BLaER1 treated with 17β-estradiol and CSF1 and Interleukin-3, amounts not matched to agents 10 nM and 100 nM (cell line): Measurements from ENCODE around the gene AQP12B.
"Not testable (repeated sequence)": the region's sequence is repeated elsewhere in the genome, so short reads cannot be mapped to it uniquely, and the experiment has no call there.

Experiments used
- H3K27ac ChIP-seq, 11 experiments: shearing (Covaris generic); formaldehyde crosslinking; 2 replicates each; pipeline ENCODE4 v1.8.1; 2022
- H3K27me3 ChIP-seq, 11 experiments: shearing (Covaris generic); formaldehyde crosslinking; 2 replicates each; pipeline ENCODE4 v1.8.1; 2022
- H3K36me3 ChIP-seq, 11 experiments: shearing (Covaris generic); formaldehyde crosslinking; 2 replicates each; pipeline ENCODE4 v1.8.1; 2022
- H3K4me1 ChIP-seq, 10 experiments: shearing (Covaris generic); formaldehyde crosslinking; 2 replicates each; pipeline ENCODE4 v1.8.1; 2022
- H3K4me2 ChIP-seq, 11 experiments: shearing (Covaris generic); formaldehyde crosslinking; 2 replicates each; pipeline ENCODE4 v1.8.1; 2022
- H3K4me3 ChIP-seq, 10 experiments: shearing (Covaris generic); formaldehyde crosslinking; 2 replicates each; pipeline ENCODE4 v1.8.1; 2022
- H3K9ac ChIP-seq, 11 experiments: shearing (Covaris generic); formaldehyde crosslinking; 2 replicates each; pipeline ENCODE4 v1.8.1; 2022
- H3K9me3 ChIP-seq, 11 experiments: shearing (Covaris generic); formaldehyde crosslinking; replicated peaks in 1 of 11; 2 replicates each; pipeline ENCODE4 v1.8.1; 2022
- H4K20me1 ChIP-seq, 11 experiments: shearing (Covaris generic); formaldehyde crosslinking; 2 replicates each; pipeline ENCODE4 v1.8.1; 2022
- Cebpa-rat ChIP-seq, 11 experiments: shearing (Covaris generic); IDR thresholded peaks; 2 replicates each; pipeline ENCODE4 v1.8.1; 2022

AQP12B gene

DNA sequence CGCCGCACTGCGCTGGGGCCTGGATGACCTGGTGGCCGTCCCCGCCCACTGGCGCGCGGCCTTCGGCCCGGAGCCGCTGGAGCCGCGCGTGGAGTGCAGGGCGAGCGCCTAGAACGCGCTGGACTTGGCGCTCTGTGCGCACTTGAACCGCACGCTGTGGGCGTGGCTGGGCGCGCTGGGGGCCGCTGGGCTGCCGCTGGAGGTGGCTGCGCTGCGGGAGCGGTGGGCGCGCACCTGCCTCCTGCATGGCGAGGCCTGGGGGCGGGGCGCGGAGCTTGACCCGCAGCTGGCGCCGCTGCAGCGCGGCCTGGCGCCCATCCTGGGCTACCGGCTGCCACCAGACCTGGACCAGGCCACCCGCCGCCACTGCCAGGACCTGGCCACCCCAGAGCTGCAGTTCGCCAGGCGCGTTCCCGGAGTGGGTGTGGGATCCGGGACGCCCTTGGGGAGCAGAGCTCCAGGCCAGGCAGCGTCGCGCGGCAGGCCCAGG is 9.9 kb downstream of the AQP12B start:
- Histone ChIP-seq H3K4me2 (no peak overlapping the region), H4K20me1 (no peaks in the 10 kb centered on the region), H3K4me1 (peaks cover 0 to 7% (median 0%) of the 10 kb centered on the region in 10 experiments; a peak in 5 of 20 replicates), H3K27me3 (no peaks in the 10 kb centered on the region), H3K27ac (no peak overlapping the region), H3K9me3 (no peaks in the 10 kb centered on the region), H3K4me3 (no peak overlapping the region), H3K9ac (no peak overlapping the region), H3K36me3 (no peaks in the 10 kb centered on the region)
- TF ChIP-seq Cebpa-rat (IDR thresholded peaks at IDR 0.05) = no peak

DNA sequence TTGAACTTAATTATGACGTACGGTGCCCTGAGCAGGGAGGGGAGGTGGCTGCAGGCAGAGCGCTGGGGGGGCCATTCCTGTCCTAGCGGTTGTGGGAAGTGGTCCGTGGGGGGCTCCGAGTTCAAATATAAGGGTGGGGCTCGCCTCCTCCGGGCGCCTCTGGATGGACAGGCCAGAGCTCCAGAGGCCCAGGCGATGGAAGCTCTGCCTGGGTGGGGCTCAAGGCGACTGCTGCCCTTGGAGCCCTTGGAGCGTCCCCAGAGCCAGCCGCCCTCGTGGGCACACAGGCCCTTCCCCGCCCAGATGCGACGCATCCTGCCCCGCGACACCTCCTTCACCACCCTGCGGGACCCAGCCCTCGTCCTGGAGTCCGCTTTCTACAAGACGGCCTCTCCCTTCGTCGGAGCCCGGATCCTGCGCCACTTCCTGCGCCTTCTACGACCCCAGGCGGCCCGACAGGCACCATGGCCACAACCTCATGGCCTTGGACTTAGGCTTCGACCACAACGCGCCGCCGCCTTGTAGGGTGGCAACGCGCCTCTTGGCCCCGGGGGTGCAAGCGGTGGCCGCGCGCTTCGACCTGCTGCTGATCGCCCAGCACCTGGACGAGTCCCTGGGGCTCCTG is 10.5 kb downstream of the AQP12B start:
- Histone ChIP-seq H3K4me1 (peaks cover 0 to 7% (median 0%) of the 10 kb centered on the region in 10 experiments; a peak in 5 of 20 replicates), H3K9ac (no peak overlapping the region), H3K9me3 (no peaks in the 10 kb centered on the region), H3K4me3 (no peak overlapping the region), H3K27ac (no peak overlapping the region), H4K20me1 (no peaks in the 10 kb centered on the region), H3K4me2 (no peak overlapping the region), H3K27me3 (no peaks in the 10 kb centered on the region), H3K36me3 (no peaks in the 10 kb centered on the region)
- TF ChIP-seq Cebpa-rat (IDR thresholded peaks at IDR 0.05) = no peak

DNA sequence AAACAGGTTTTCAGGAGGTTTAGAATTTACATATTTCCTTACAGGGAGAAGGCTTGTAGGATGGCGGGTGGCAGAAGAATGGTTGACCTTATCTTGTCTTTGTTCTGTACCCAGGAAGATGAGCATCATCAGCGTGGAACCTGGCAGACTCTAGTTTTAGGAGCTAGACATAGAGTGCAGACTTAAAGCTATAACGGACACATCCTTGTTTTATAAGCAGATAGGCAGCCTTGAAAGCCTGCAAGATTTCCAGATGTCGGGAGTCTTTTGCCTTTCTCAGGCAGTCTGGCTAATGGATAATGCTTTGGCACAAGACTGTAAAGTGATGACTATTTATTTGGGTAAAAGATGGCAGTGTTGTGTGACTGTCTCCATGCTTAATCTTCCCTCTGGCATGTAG is 11.7 kb downstream of the AQP12B start:
- H3K27me3 ChIP-seq = no peaks in the 10 kb centered on the region

DNA sequence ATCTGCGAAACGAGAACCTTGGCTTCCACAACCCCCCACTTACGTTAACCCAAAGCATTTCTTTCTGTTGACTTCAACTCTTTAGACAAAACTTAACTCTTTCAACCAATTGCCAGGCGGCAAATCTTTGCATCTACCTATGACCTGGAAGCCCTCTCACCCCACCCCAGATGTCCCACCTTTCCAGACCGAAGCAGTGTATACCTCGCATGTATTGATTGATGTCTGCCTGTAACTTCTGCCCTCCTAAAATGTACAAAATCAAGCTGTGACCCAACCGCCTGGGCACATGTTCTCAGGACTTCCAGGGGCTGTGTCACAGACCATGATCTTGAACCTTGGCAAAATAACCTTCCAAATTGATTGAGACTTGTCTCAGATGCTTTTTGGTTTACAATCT is 12.3 kb downstream of the AQP12B start:
- peaks cover 0 to 7% (median 0%) of the 10 kb centered on the region in 10 experiments; a peak in 5 of 20 replicates for H3K4me1 ChIP-seq
- no peak overlapping the region for H3K27ac ChIP-seq
- no peaks in the 10 kb centered on the region for H3K27me3 ChIP-seq
- H3K4me2 ChIP-seq = no peak overlapping the region
- no peak overlapping the region for H3K9ac ChIP-seq
- H4K20me1 ChIP-seq = no peaks in the 10 kb centered on the region
- no peak for TF ChIP-seq Cebpa-rat (IDR thresholded peaks at IDR 0.05)
- H3K36me3 ChIP-seq = no peaks in the 10 kb centered on the region
- no peak overlapping the region for H3K4me3 ChIP-seq
- H3K9me3 ChIP-seq = peaks cover 0 to 1% (median 0%) of the 10 kb centered on the region in 11 experiments; a peak in 1 of 22 replicates

More for the DNA sequence above, 11.7 kb downstream of the AQP12B start:
- no peaks in the 10 kb centered on the region for H3K36me3 ChIP-seq
- H3K4me3 ChIP-seq = no peak overlapping the region
- no peak overlapping the region for H3K9ac ChIP-seq
- H3K27ac ChIP-seq = no peak overlapping the region
- TF ChIP-seq Cebpa-rat (IDR thresholded peaks at IDR 0.05) = no peak
- no peaks in the 10 kb centered on the region for H4K20me1 ChIP-seq
- peaks cover 0 to 7% (median 0%) of the 10 kb centered on the region in 10 experiments; a peak in 5 of 20 replicates for H3K4me1 ChIP-seq
- no peaks in the 10 kb centered on the region for H3K9me3 ChIP-seq
- no peak overlapping the region for H3K4me2 ChIP-seq

DNA sequence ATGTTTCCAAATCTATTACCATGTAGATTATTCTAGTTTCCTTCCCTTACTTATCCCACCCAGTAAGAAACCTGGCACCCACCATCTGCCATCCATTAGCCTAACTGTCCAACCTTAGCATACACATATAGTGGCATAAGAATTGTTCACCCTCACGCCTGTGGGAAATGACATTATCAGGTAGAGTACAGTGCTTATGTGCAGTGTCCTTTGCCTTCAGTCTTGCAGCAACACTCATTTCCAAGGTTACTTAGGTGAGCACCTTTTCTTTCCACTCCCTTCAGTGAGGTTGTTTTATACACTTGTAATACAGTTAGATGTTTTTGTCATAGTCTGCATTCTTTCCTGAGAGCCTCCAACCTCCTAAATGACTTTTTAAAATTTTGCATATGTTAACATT is 18.1 kb downstream of the AQP12B start:
- no peak for TF ChIP-seq Cebpa-rat (IDR thresholded peaks at IDR 0.05)
- H3K36me3 ChIP-seq = no peaks in the 10 kb centered on the region
- no peak overlapping the region for H3K4me2 ChIP-seq
- H4K20me1 ChIP-seq = no peaks in the 10 kb centered on the region
- H3K9ac ChIP-seq = no peak overlapping the region
- H3K27me3 ChIP-seq = no peaks in the 10 kb centered on the region
- H3K4me3 ChIP-seq = no peak overlapping the region
- H3K27ac ChIP-seq = no peak overlapping the region
- peaks cover 4 to 17% (median 12%) of the 10 kb centered on the region in 11 experiments; a peak in 17 of 22 replicates for H3K9me3 ChIP-seq
- H3K4me1 ChIP-seq = peaks cover 0 to 7% (median 0%) of the 10 kb centered on the region in 10 experiments; a peak in 2 of 20 replicates

DNA sequence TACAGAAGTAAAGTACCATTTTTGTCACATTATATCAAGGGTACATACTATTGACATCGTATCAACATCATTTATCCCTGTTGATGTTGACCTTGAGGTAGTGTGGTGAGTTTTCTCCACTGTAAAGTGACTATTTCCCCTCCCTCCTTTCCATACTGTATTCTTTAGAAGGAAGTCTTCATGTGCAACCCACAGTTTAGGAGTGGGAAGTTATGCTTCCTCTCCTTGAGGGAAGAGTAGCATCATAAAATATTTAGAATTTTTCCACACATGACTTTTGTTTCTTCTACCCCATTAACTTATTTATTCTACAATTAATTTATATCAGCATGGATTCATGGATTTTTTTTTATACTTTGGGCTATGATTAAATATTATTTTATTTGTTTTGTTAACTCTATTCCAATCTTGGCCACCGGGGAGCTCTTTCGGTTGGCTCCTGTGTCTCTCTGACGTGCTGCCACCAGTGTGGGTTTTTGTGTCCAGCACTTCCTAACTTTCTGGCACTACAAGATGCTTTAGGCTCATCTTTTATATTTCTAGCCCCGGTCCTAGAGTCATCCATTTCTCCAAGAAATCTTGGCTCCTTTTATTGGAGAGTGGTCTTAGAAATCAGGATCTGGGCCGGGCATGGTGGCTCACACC is 19.0 kb downstream of the AQP12B start:
- H3K9me3 ChIP-seq = peaks cover 4 to 17% (median 12%) of the 10 kb centered on the region in 11 experiments; a peak in 17 of 22 replicates
- no peaks in the 10 kb centered on the region for H3K27me3 ChIP-seq

DNA sequence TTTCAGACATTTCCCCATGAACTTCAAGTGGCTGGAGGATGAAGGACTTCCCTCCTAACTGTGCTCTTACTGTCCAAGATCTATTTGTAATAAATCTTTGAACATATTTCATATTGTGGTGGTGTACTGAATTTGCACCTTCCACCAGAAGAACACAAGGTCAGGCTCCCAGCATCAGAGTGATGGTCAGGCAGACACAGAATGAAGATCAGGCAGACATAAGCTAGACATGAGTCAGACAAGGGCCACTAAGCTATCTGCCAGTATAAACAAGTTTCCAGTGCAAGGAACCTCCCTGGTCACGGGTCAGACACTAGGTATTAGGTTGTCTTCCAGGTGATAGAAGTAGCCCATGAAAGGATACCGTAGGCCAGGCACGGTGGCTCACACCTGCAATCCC is 20.0 kb downstream of the AQP12B start:
- no peaks in the 10 kb centered on the region for H4K20me1 ChIP-seq
- no peak overlapping the region for H3K9ac ChIP-seq
- peaks cover 0 to 7% (median 0%) of the 10 kb centered on the region in 10 experiments; a peak in 2 of 20 replicates for H3K4me1 ChIP-seq
- no peak overlapping the region for H3K27ac ChIP-seq
- no peak for TF ChIP-seq Cebpa-rat (IDR thresholded peaks at IDR 0.05)
- no peaks in the 10 kb centered on the region for H3K27me3 ChIP-seq
- no peaks in the 10 kb centered on the region for H3K36me3 ChIP-seq
- peaks cover 4 to 17% (median 12%) of the 10 kb centered on the region in 11 experiments; a peak in 17 of 22 replicates for H3K9me3 ChIP-seq
- H3K4me2 ChIP-seq = no peak overlapping the region
- H3K4me3 ChIP-seq = no peak overlapping the region

More for the DNA sequence above, 19.0 kb downstream of the AQP12B start:
- TF ChIP-seq Cebpa-rat (IDR thresholded peaks at IDR 0.05) = no peak
- Histone ChIP-seq H3K27ac (no peak overlapping the region), H3K36me3 (no peaks in the 10 kb centered on the region), H3K9ac (no peak overlapping the region), H3K4me3 (no peak overlapping the region), H4K20me1 (no peaks in the 10 kb centered on the region), H3K4me2 (peak overlapping the region in 1 of 11 experiments; percentile 38; a peak in 1 of 22 replicates), H3K4me1 (peaks cover 0 to 7% (median 0%) of the 10 kb centered on the region in 10 experiments; a peak in 2 of 20 replicates)

DNA sequence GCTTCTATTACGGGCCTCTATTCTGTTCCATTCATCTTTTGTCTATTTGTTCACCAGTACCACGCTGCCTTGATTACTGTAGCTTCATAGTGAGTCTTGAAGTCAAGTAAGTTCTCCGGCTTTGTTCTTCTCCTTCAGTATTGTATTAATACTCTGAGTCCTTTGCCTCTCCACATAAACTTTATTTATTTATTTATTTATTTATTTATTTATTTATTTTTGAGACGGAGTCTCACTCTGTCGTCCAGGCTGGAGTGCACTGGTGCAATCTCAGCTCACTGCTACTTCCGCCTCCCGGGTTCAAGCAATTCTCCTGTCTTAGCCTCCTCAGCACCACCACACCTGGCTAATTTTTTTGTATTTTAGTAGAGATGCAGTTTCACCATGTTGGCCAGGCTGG is 22.8 kb downstream of the AQP12B start:
- not testable (repeated sequence) for H4K20me1 ChIP-seq, H3K27ac ChIP-seq, H3K9ac ChIP-seq, H3K4me3 ChIP-seq, H3K36me3 ChIP-seq, H3K4me2 ChIP-seq, H3K27me3 ChIP-seq
- Histone ChIP-seq H3K4me1 (peaks cover 14 to 28% (median 16%) of the 10 kb centered on the region in 10 experiments), H3K9me3 (peaks cover 5 to 11% (median 10%) of the 10 kb centered on the region in 11 experiments; a peak in 17 of 22 replicates)
